HPDE6-E6E7 (cell line): Measurements from ENCODE around the gene TCF4.

Experiments
- DNase-seq: peaks from one replicate; pipeline ENCODE4 v3.0.0; 2011; ENCODE audit warnings: missing footprints; ENCODE audit errors: extremely low spot score

The TCF4 gene

GRCh38 chr18:55390898-55391297 lies 197.1 kb downstream of the TCF4 start:
- DNase-seq, result no peak

GRCh38 chr18:55387139-55387984 lies 200.6 kb downstream of the TCF4 start:
- no peak for DNase-seq

- no peak for DNase-seq
Measured at GRCh38 chr18:55386545-55386944, 201.4 kb downstream of the TCF4 start.

- DNase-seq, result no peak
Measured at GRCh38 chr18:55385770-55386169, 202.2 kb downstream of the TCF4 start.

GRCh38 chr18:55384551-55385275 lies 203.3 kb downstream of the TCF4 start:
- DNase-seq, result peak; percentile 12

- no peak for DNase-seq
Measured at GRCh38 chr18:55384115-55384514, 203.9 kb downstream of the TCF4 start.

- no peak for DNase-seq
Measured at GRCh38 chr18:55382277-55382805, 205.7 kb downstream of the TCF4 start.

GRCh38 chr18:55381277-55381676 lies 206.7 kb downstream of the TCF4 start:
- DNase-seq, result no peak

GRCh38 chr18:55380589-55380988 lies 207.4 kb downstream of the TCF4 start:
- no peak for DNase-seq

GRCh38 chr18:55376387-55376786 lies 211.6 kb downstream of the TCF4 start:
- no peak for DNase-seq

- DNase-seq, result no peak
Measured at GRCh38 chr18:55375930-55376329, 212.1 kb downstream of the TCF4 start.

GRCh38 chr18:55374741-55375140 lies 213.3 kb downstream of the TCF4 start:
- no peak for DNase-seq

- no peak for DNase-seq
Measured at GRCh38 chr18:55372209-55372608, 215.8 kb downstream of the TCF4 start.

- DNase-seq, result no peak
Measured at GRCh38 chr18:55370936-55371335, 217.1 kb downstream of the TCF4 start.

GRCh38 chr18:55369346-55369745 lies 218.6 kb downstream of the TCF4 start:
- DNase-seq, result no peak

GRCh38 chr18:55365342-55365741 lies 222.7 kb downstream of the TCF4 start:
- no peak for DNase-seq

- no peak for DNase-seq
Measured at GRCh38 chr18:55362303-55362702, 225.7 kb downstream of the TCF4 start.

GRCh38 chr18:55361492-55362250 lies 226.3 kb downstream of the TCF4 start:
- DNase-seq, result no peak

GRCh38 chr18:55360061-55360460 lies 227.9 kb downstream of the TCF4 start:
- no peak for DNase-seq

- no peak for DNase-seq
Measured at GRCh38 chr18:55356815-55357214, 231.2 kb downstream of the TCF4 start.

- DNase-seq, result no peak
Measured at GRCh38 chr18:55355223-55355622, 232.8 kb downstream of the TCF4 start.

GRCh38 chr18:55354795-55355194 lies 233.2 kb downstream of the TCF4 start:
- DNase-seq, result no peak
